ENCODE data around the gene CTNNA3.

The CTNNA3 gene

GRCh38 chr10:66519616-66520015, 1176.4 kb downstream of the CTNNA3 start:
- no peak overlapping the region for H3K4me3 ChIP-seq (ENCODE audit: low read length)
- no peak for DNase-seq (ENCODE audit: low read depth, low spot score)

GRCh38 chr10:66514666-66515065, 1181.3 kb downstream of the CTNNA3 start:
- DNase-seq (ENCODE audit: low read depth, low spot score), result no peak
- H3K4me3 ChIP-seq (ENCODE audit: low read length), result no peak overlapping the region

- no peak for DNase-seq (ENCODE audit: low read depth, low spot score)
- H3K4me3 ChIP-seq (ENCODE audit: low read length), result no peak overlapping the region
Observed at GRCh38 chr10:66513504-66513903, 1182.5 kb downstream of the CTNNA3 start.

- no peak for DNase-seq (ENCODE audit: low read depth, low spot score)
- H3K4me3 ChIP-seq (ENCODE audit: low read length), result no peak overlapping the region
Observed at GRCh38 chr10:66505003-66505657, 1190.9 kb downstream of the CTNNA3 start.

GRCh38 chr10:66501356-66501755, 1194.6 kb downstream of the CTNNA3 start:
- DNase-seq (ENCODE audit: low read depth, low spot score), result no peak
- no peak overlapping the region for H3K4me3 ChIP-seq (ENCODE audit: low read length)

- no peak overlapping the region for H3K4me3 ChIP-seq (ENCODE audit: low read length)
- DNase-seq (ENCODE audit: low read depth, low spot score), result no peak
Observed at GRCh38 chr10:66483966-66484365, 1212.0 kb downstream of the CTNNA3 start.

- no peak for DNase-seq (ENCODE audit: low read depth, low spot score)
- no peak overlapping the region for H3K4me3 ChIP-seq (ENCODE audit: low read length)
Observed at GRCh38 chr10:66472156-66472555, 1223.8 kb downstream of the CTNNA3 start.

GRCh38 chr10:66467042-66467441, 1229.0 kb downstream of the CTNNA3 start:
- no peak overlapping the region for H3K4me3 ChIP-seq (ENCODE audit: low read length)
- DNase-seq (ENCODE audit: low read depth, low spot score), result no peak

GRCh38 chr10:66466622-66467021, 1229.4 kb downstream of the CTNNA3 start:
- no peak for DNase-seq (ENCODE audit: low read depth, low spot score)

GRCh38 chr10:66463611-66464010, 1232.4 kb downstream of the CTNNA3 start:
- no peak for DNase-seq (ENCODE audit: low read depth, low spot score)

More at GRCh38 chr10:66466622-66467021, 1229.4 kb downstream of the CTNNA3 start:
- no peak overlapping the region for H3K4me3 ChIP-seq (ENCODE audit: low read length)

GRCh38 chr10:66457629-66458028, 1238.4 kb downstream of the CTNNA3 start:
- DNase-seq (ENCODE audit: low read depth, low spot score), result no peak
- no peak overlapping the region for H3K4me3 ChIP-seq (ENCODE audit: low read length)

More at GRCh38 chr10:66463611-66464010, 1232.4 kb downstream of the CTNNA3 start:
- no peak overlapping the region for H3K4me3 ChIP-seq (ENCODE audit: low read length)

GRCh38 chr10:66455304-66455703, 1240.7 kb downstream of the CTNNA3 start:
- H3K4me3 ChIP-seq (ENCODE audit: low read length), result no peak overlapping the region
- peak; percentile 18 for DNase-seq (ENCODE audit: low read depth, low spot score)

GRCh38 chr10:66440568-66440967, 1255.4 kb downstream of the CTNNA3 start:
- no peak overlapping the region for H3K4me3 ChIP-seq (ENCODE audit: low read length)
- DNase-seq (ENCODE audit: low read depth, low spot score), result no peak

- H3K4me3 ChIP-seq (ENCODE audit: low read length), result no peak overlapping the region
- no peak for DNase-seq (ENCODE audit: low read depth, low spot score)
Observed at GRCh38 chr10:66414943-66415342, 1281.1 kb downstream of the CTNNA3 start.

- DNase-seq (ENCODE audit: low read depth, low spot score), result no peak
- no peak overlapping the region for H3K4me3 ChIP-seq (ENCODE audit: low read length)
Observed at GRCh38 chr10:66405566-66405965, 1290.4 kb downstream of the CTNNA3 start.

- DNase-seq (ENCODE audit: low read depth, low spot score), result no peak
- H3K4me3 ChIP-seq (ENCODE audit: low read length), result no peak overlapping the region
Observed at GRCh38 chr10:66398669-66399068, 1297.3 kb downstream of the CTNNA3 start.

GRCh38 chr10:66394342-66395063, 1301.5 kb downstream of the CTNNA3 start:
- no peak for DNase-seq (ENCODE audit: low read depth, low spot score)
- no peak overlapping the region for H3K4me3 ChIP-seq (ENCODE audit: low read length)

GRCh38 chr10:66390926-66391325, 1305.1 kb downstream of the CTNNA3 start:
- no peak overlapping the region for H3K4me3 ChIP-seq (ENCODE audit: low read length)
- no peak for DNase-seq (ENCODE audit: low read depth, low spot score)

- DNase-seq (ENCODE audit: low read depth, low spot score), result no peak
- no peak overlapping the region for H3K4me3 ChIP-seq (ENCODE audit: low read length)
Observed at GRCh38 chr10:66381045-66381444, 1315.0 kb downstream of the CTNNA3 start.

- no peak overlapping the region for H3K4me3 ChIP-seq (ENCODE audit: low read length)
- DNase-seq (ENCODE audit: low read depth, low spot score), result no peak
Observed at GRCh38 chr10:66378117-66378876, 1317.7 kb downstream of the CTNNA3 start.
